NK-92 (cell line): ENCODE results near the gene MPIG6B.

Experiments
- DNase-seq: peaks from one replicate; lab custom pipeline; 2025; ENCODE audit not compliant: unreplicated experiment; lab: John Stamatoyannopoulos, UW

The MPIG6B gene

GRCh38 chr6:31765559-31765909 is 42.4 kb downstream of the MPIG6B start:
- DNase-seq: no peak

- no peak for DNase-seq
Observed at GRCh38 chr6:31765910-31766794, 43.0 kb downstream of the MPIG6B start.

GRCh38 chr6:31767096-31767645 is 44.0 kb downstream of the MPIG6B start:
- no peak for DNase-seq

GRCh38 chr6:31768363-31769257 is 45.4 kb downstream of the MPIG6B start:
- DNase-seq: no peak

GRCh38 chr6:31769684-31770371 is 46.7 kb downstream of the MPIG6B start:
- DNase-seq: no peak

GRCh38 chr6:31770860-31771259 is 47.7 kb downstream of the MPIG6B start:
- no peak for DNase-seq

- no peak for DNase-seq
Observed at GRCh38 chr6:31771992-31772358, 48.8 kb downstream of the MPIG6B start.

- DNase-seq: no peak
Observed at GRCh38 chr6:31775184-31775583, 52.0 kb downstream of the MPIG6B start.

- DNase-seq: no peak
Observed at GRCh38 chr6:31775633-31776484, 52.7 kb downstream of the MPIG6B start.
